Pancreas (tissue), 10 donors: ENCODE results near the gene MNAT1. TPM values are rescaled to one million over a fixed set of nuclear protein-coding genes. Genes with fewer than 3 reads are reported as not detected.
A peak's percentile ranks its signal among the peaks of the same experiment; 100 is the strongest.

Experiments
- ATAC-seq, 4 donors: fragments of 200-7000 bp; cut with Tn5 transposase; one replicate each; pipeline versions ENCODE4 v1.8.0 to v1.9.1; 2020; ENCODE audit warnings: mild to moderate bottlenecking in 4 of 4, moderate library complexity in 4 of 4
- DNase-seq, 6 donors: peaks; one replicate each; pipeline ENCODE4 v3.0.0-alpha.2; 2020
- FAIRE-seq: peaks from 2 replicates; lab custom pipeline; 2012; peaks lifted over from hg19 to GRCh38; lab: Jason Lieb, UNC
- H3K27ac ChIP-seq, 4 donors: fragments of 200-600 bp; sonication (generic); 1 replicate in 3 of 4; 2 replicates in 1 of 4; pipeline versions ENCODE4 v1.5.0 to v1.8.0; 2020
- H3K27me3 ChIP-seq, 4 donors: fragments of 200-600 bp; one replicate each; pipeline ENCODE4 v1.8.0; 2021
- H3K36me3 ChIP-seq, 3 donors: fragments of 200-600 bp; sonication (generic) in 1 of 3; one replicate each; pipeline versions ENCODE4 v1.5.0 to v1.8.0; 2020 to 2021
- H3K4me1 ChIP-seq, 3 donors: fragments of 200-600 bp; one replicate each; pipeline ENCODE4 v1.8.0; 2021
- H3K4me3 ChIP-seq, 4 donors: fragments of 200-600 bp; sonication (generic) in 2 of 4; one replicate each; pipeline versions ENCODE4 v1.5.0 to v1.8.0; 2020 to 2021
- H3K9me3 ChIP-seq, 4 donors: fragments of 200-600 bp; one replicate each; pipeline ENCODE4 v1.8.0; 2021
- WGBS, 2 donors: extraction: QIAGEN DNeasy Blood & Tissue Kit; methylation state at CpG; one replicate each; pipeline ENCODE4 v1.1.7; 2013; 5-methylcytosine and 5-hydroxymethylcytosine counted together
- intact Hi-C, 3 donors: fragments of 100-400 bp; cut with DNase I; formaldehyde crosslinking; loops; one replicate each; pipeline versions ENCODE4 v1.11.1 to v1.14.2; 2022
- polyA plus RNA-seq, 2 donors: library from polyadenylated mRNA; stranded (reverse); fragments of 200-250 nt; gene quantifications; one replicate each; pipeline ENCODE4 v1.2.3, GENCODE V29; 2013
- total RNA-seq, 6 donors: library from RNA; stranded (reverse); fragmentation: NEBNext Ultra II Directional in 4 of 6; extraction: Animal tissue kit (Norgen Biotek cat#: 25700) in 4 of 6; gene quantifications; one replicate each; pipeline versions ENCODE4 v1.2.1 to v1.2.4, GENCODE V29; 2021 to 2023
- TF ChIP-seq, protein P1 (sequence below), 4 donors: fragments of 200-600 bp; sonication (generic) in 3 of 4; IDR thresholded peaks; one replicate each; pipeline versions ENCODE4 v1.5.0 to v1.8.0; 2021; ENCODE audit warnings: antibody characterized with exemption in 4 of 4
- donor health status: healthy with polysubstance abuse.
- donor health status: DM: no; HTN: no; CAD: no; lungs with moderate emphysema.
- donor health status: DM: no; HTN: no; CAD: no.
- donor health status: control.
- donor health status: control.
- donor health status: Bipolar disorder and iron deficiency.
- donor health status: DM: yes; HTN: yes; CAD: no.
- donor health status: DM: no; HTN: no; CAD: no.
- donor health status: DM: no; HTN: no; CAD: no.
- donor health status: DM: yes; HTN: yes; CAD: no.

Gene MNAT1
- total and polyA plus RNA-seq, 8 donors: 6.9 to 15.6 (median 12.2) TPM

- ATAC-seq (no peak), FAIRE-seq (no peak), DNase-seq (no peak)
- H3K4me3 ChIP-seq: no peak overlapping the region
- no peaks in the 10 kb centered on the region for H3K36me3 ChIP-seq
- H3K4me1 ChIP-seq: peaks cover 10 to 16% (median 12%) of the 10 kb centered on the region in 3 donors
- H3K27ac ChIP-seq: no peak overlapping the region
- intact Hi-C loops: no loop called here
- TF ChIP-seq, protein P1, sequence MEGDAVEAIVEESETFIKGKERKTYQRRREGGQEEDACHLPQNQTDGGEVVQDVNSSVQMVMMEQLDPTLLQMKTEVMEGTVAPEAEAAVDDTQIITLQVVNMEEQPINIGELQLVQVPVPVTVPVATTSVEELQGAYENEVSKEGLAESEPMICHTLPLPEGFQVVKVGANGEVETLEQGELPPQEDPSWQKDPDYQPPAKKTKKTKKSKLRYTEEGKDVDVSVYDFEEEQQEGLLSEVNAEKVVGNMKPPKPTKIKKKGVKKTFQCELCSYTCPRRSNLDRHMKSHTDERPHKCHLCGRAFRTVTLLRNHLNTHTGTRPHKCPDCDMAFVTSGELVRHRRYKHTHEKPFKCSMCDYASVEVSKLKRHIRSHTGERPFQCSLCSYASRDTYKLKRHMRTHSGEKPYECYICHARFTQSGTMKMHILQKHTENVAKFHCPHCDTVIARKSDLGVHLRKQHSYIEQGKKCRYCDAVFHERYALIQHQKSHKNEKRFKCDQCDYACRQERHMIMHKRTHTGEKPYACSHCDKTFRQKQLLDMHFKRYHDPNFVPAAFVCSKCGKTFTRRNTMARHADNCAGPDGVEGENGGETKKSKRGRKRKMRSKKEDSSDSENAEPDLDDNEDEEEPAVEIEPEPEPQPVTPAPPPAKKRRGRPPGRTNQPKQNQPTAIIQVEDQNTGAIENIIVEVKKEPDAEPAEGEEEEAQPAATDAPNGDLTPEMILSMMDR (IDR thresholded peaks at IDR 0.05): no peak
- no peaks in the 10 kb centered on the region for H3K27me3 ChIP-seq
- no peaks in the 10 kb centered on the region for H3K9me3 ChIP-seq
- WGBS, 2 donors: 89 to 95% methylated on average over 2 of the region's 2 CpGs
Measured at GRCh38 chr14:60859525-60859924, 125.0 kb downstream of the MNAT1 start.

- WGBS, 2 donors: 26% methylated on average over 3 of the region's 3 CpGs
- DNase-seq (no peak), FAIRE-seq (peak; percentile 23), ATAC-seq (peak in 1 of 4 donors; percentile 29)
- no peaks in the 10 kb centered on the region for H3K27me3 ChIP-seq
- no peaks in the 10 kb centered on the region for H3K36me3 ChIP-seq
- TF ChIP-seq, protein P1 (IDR thresholded peaks at IDR 0.05): no peak
- H3K4me1 ChIP-seq: peaks cover 12 to 16% (median 15%) of the 10 kb centered on the region in 3 donors
- no peak overlapping the region for H3K27ac ChIP-seq
- intact Hi-C loops: no loop called here
- no peaks in the 10 kb centered on the region for H3K9me3 ChIP-seq
- no peak overlapping the region for H3K4me3 ChIP-seq
Measured at GRCh38 chr14:60861545-60862140, 127.1 kb downstream of the MNAT1 start.

DNA sequence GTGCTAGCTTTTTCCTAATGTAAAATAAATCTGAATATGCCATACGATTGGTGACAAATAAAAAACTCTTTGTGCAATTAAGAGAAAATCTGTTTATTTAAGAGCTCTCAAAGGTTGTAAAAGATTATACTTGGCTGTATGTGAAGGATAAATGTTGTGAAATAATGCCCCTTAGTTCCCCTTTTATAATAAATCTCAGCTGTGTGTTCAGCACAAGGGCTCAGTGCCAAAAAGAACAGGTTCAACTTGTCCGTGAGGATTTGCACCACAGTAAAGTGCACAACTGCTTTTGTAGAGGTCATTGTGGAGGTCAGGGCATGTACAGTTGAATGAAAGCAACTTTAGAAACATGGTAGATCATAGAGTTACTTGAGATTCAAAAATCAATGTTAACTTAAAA lies 127.7 kb downstream of the MNAT1 start:
- DNase-seq (peak in 3 of 6 donors; percentile 35 to 60 (median 55)), ATAC-seq (peak; percentile 75 to 93 (median 88)), FAIRE-seq (peak; percentile 88)
- H3K9me3 ChIP-seq: no peaks in the 10 kb centered on the region
- H3K27ac ChIP-seq: no peak overlapping the region
- TF ChIP-seq, protein P1 (IDR thresholded peaks at IDR 0.05): no peak
- H3K27me3 ChIP-seq: no peaks in the 10 kb centered on the region
- 11 to 15% methylated on average over 2 of the region's 2 CpGs for WGBS, 2 donors
- intact Hi-C loops: no loop called here
- peaks cover 12 to 16% (median 15%) of the 10 kb centered on the region in 3 donors for H3K4me1 ChIP-seq
- H3K36me3 ChIP-seq: no peaks in the 10 kb centered on the region
- no peak overlapping the region for H3K4me3 ChIP-seq

- H3K9me3 ChIP-seq: no peaks in the 10 kb centered on the region
- TF ChIP-seq, protein P1 (IDR thresholded peaks at IDR 0.05): no peak
- no peaks in the 10 kb centered on the region for H3K27me3 ChIP-seq
- H3K4me1 ChIP-seq: peaks cover 12 to 16% (median 15%) of the 10 kb centered on the region in 3 donors
- FAIRE-seq: no peak
- no peak overlapping the region for H3K27ac ChIP-seq
- no peak overlapping the region for H3K4me3 ChIP-seq
- no peak for ATAC-seq
- WGBS, 2 donors: 78 to 86% methylated on average over 2 of the region's 2 CpGs
- intact Hi-C loops: no loop called here
- no peaks in the 10 kb centered on the region for H3K36me3 ChIP-seq
- no peak for DNase-seq
Measured at GRCh38 chr14:60863249-60863648, 128.7 kb downstream of the MNAT1 start.
